Ecto neural progenitor cell (in vitro differentiated cells): ENCODE measurements around the gene P2RX4.
"Not testable (repeated sequence)": the region's sequence is repeated elsewhere in the genome, so short reads cannot be mapped to it uniquely, and the experiment has no call there.

Source experiments
- DNase-seq: peaks from one replicate; pipeline ENCODE4 v3.0.0-alpha.2; 2018; ENCODE audit warnings: low spot score

The P2RX4 gene

DNA sequence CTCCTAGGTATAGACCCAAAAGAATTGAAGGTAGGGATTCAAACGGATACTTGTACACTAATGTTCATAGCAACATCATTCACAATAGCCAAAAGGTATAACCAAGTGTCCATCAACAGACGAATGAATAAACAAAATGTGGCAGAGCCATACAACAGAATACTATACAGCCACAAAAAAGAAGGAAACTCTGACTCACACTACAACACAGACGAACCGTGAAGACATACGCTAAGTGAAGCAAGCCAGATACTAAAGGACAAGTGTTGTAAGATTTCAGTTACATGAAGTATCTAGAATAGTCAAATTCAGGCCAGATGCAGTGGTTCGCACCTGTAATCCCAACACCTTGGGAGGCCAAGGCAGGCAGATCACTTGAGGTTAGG is 67.4 kb downstream of the P2RX4 start:
- DNase-seq = no peak

DNA sequence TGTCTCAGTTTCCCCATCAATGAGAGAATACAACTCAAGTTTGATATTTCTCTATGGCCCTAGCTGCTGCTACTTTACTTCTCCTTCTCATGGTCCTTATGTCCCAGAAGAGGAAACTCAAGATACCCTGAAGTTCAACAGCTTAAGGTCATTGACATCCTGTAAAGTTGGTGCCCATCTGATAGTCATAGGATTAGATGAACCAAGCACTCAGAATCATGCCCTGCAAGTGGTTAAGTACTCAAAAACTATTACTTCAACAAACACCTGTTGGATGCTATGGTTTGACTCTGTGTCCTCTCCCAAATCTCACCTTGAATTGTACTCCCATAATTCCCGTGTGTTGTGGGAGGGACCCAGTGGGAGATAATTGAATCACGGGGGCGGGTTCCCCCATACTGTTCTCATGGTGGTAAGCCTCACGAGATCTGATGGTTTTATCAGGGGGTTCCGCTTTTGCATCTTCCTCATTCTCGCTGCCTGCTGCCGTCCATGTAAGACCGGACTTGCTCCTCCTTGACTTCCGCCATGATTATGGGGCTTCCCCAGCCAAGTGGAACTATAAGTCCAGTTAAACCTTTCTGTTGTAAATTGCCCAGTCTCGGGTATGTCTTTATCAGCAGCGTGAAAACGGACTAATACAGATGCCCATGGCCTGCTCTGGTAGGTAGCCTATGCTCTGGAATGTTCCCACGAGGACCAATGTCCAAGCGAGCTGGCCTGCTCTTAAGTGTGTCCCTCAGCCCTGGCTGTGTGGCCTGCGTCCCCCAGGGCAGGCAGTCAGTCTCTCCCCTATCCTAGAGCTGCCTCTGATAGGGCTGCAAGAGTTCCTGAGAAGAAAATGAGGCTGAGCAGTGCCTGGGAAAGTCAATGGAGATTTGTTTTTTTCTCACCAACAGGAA is 68.5 kb downstream of the P2RX4 start:
- no peak for DNase-seq

DNA sequence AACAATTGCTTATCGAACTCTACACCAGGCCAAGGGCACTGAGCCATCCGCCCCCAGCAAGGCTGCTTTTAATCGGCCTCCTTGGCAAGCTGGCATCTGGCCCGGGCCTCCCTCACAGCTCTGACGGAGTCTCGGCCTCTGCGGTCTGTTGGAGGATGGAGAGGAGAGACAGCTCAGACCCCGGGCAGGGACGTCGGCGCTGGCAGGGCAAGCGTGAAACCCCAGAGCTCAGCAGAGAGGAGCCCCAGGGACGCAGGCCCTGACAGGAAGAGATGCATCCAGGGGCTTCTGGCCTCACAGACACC is 69.1 kb downstream of the P2RX4 start:
- no peak for DNase-seq

DNA sequence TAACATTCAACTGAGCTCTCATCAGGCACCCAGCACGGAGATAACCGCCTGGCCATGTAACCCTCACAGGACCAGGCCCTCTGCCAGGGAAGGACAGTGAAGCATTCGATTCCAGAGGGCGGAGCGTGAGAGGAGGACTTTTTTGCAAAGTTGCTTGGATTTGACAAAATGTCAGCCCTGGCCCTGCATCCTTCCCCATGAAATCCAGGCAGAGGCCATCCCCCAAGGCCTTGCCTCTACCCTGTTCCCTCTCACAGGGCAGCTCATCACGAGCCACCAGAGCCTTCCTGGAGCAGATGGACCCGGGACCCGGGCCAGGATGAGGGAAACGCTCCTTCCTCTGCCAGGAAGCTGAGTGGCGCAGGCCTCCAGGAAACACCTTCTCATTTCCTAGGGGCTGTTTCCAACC is 69.6 kb downstream of the P2RX4 start:
- DNase-seq = no peak

DNA sequence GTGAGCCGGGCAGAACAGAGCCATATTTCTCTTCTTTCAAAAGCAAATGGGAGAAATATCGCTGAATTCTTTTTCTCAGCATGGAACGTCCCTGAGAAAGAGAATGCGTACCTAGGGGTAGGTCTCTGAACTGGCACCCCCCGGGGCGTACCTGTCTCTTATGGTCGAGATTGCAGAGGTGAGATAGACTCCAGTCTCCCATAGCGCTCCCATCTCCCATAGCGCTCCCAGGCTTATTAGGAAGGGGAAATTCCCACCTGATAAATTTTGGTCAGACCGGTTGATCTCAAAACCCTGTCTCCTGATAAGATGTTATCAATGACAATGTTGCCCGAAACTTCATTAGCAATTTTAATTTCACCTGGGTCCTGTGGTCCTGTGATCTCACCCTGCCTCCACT is 70.6 kb downstream of the P2RX4 start:
- DNase-seq = not testable (repeated sequence)

DNA sequence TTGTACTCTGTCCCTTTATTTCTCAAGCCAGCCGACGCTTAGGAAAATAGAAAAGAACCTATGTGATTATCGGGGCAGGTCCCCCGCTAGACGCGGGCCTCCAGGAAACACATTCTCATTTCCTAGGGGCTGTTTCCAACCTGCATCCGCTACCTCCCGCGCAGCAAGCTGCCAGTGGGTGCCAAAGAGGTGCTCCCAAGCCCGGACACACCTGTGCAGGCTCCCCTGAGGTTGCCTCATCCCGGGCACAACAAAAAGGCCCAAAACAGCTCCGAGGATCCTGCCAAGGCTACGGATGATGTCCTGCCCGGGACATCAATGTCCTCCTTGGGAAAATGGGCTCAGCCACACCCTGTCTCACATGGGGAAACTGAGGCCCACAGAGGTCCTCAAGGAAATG is 71.2 kb downstream of the P2RX4 start:
- DNase-seq = not testable (repeated sequence)

DNA sequence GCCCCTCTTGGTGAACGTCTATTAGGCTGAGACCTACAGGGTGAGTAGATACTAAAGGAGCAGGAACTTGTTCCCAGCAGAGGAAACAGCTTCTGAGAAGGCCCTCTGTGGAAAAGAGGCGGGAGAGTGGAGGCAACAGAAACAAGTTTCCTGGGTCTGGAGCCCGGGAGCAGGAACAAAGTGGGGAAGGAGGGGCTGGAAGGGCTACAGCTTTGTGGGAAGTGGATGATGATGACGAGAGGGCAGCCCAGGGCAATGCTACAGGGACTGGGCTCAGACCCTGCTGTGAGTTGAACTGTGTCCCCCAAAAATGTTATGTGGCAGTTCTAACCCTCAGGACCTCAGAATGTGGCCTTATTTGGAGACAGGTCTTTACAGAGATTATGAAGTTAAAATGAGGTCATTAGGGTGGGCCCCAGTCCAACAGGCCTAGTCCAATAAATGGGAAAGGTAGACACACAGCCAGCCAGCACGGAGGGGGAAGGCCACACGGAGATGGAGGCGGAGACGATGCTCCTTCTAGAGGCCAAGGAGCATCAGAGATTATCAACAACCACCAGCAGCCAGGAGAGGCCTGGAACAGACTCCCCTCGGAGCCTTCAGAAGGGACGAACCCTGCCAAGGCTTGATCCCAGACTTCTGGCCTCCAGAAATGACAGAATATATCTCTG is 72.3 kb downstream of the P2RX4 start:
- no peak for DNase-seq

DNA sequence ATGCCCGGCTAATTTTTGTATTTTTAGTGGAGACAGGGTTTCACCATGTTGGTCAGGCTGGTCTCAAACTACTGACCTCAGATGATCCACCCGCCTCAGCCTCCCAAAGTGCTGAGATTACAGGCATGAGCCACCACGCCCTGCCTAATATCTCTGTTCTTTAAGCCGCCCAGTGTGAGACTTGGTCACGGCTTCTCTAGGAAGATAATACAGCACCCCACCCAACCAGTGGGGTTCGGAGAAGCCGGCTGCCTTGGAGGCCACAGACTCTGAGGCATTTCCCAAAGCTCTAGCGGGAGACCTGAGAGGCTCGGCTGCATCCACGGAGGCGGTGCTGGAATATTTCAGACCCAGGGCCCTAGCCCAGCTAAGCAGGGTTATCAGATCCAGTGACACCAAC is 73.0 kb downstream of the P2RX4 start:
- DNase-seq = not testable (repeated sequence)

DNA sequence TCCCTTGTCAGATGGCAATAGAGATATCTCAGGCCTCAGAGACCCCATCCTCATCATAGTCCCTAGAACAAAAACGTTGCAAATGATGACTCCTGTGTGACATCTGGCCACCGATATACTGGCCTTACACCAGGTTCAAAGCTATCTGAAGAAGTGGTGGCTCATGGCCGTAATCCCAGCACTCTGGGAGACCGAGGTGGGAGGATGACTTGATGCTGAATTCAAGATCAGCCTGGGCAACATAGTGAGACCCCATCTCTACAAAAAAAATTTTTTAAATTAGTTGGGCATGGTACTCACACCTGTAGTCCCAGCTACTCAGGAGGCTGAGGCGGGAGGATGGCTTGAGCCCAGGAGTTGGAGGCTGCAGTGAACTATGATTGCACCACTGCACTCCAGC is 73.5 kb downstream of the P2RX4 start:
- no peak for DNase-seq
